Left renal cortex interstitium (tissue), 4 donors: ENCODE data around the gene HOXA6. TPM values are rescaled to one million over a fixed set of nuclear protein-coding genes. Genes with fewer than 3 reads are reported as not detected.

Experiments
- DNase-seq, 4 donors: peaks; one replicate each; pipeline ENCODE4 v3.0.0-alpha.2; 2013; ENCODE audit warnings: low read depth in 4 of 4, low spot score in 2 of 4, missing footprints in 1 of 4
- polyA plus RNA-seq, 4 donors: library from polyadenylated mRNA; unstranded; fragments of 120-200 nt; gene quantifications; one replicate each; pipeline ENCODE4 v1.2.1, GENCODE V29; 2013; ENCODE audit not compliant: insufficient read length in 4 of 4

The HOXA6 gene
- polyA plus RNA-seq, 4 donors = 24.7 to 59.3 (median 38.3) TPM

- no peak for DNase-seq
Observed at GRCh38 chr7:27126596-27127327, 20.8 kb downstream of the HOXA6 start.

GRCh38 chr7:27125986-27126394 is 21.6 kb downstream of the HOXA6 start:
- no peak for DNase-seq

GRCh38 chr7:27124902-27125689 is 22.5 kb downstream of the HOXA6 start:
- DNase-seq = no peak

- DNase-seq = no peak
Observed at GRCh38 chr7:27124096-27124901, 23.3 kb downstream of the HOXA6 start.

GRCh38 chr7:27123477-27124053 is 24.0 kb downstream of the HOXA6 start:
- DNase-seq = no peak

GRCh38 chr7:27123007-27123476 is 24.5 kb downstream of the HOXA6 start:
- DNase-seq = no peak

GRCh38 chr7:27122077-27122910 is 25.3 kb downstream of the HOXA6 start:
- DNase-seq = no peak

- no peak for DNase-seq
Observed at GRCh38 chr7:27121684-27122076, 25.9 kb downstream of the HOXA6 start.

GRCh38 chr7:27119412-27119911 is 28.1 kb downstream of the HOXA6 start:
- DNase-seq = no peak

GRCh38 chr7:27118580-27118979 is 29.0 kb downstream of the HOXA6 start:
- no peak for DNase-seq

- no peak for DNase-seq
Observed at GRCh38 chr7:27117887-27118491, 29.6 kb downstream of the HOXA6 start.

GRCh38 chr7:27116962-27117886 is 30.4 kb downstream of the HOXA6 start:
- no peak for DNase-seq

GRCh38 chr7:27116031-27116961 is 31.3 kb downstream of the HOXA6 start:
- no peak for DNase-seq

- no peak for DNase-seq
Observed at GRCh38 chr7:27115221-27116026, 32.1 kb downstream of the HOXA6 start.

GRCh38 chr7:27114881-27115220 is 32.7 kb downstream of the HOXA6 start:
- DNase-seq = no peak
